GM18508 (cell line): ENCODE measurements around the gene NIFK.
A peak's percentile ranks its signal among the peaks of the same experiment; 100 is the strongest.
"Not testable (repeated sequence)": the region's sequence is repeated elsewhere in the genome, so short reads cannot be mapped to it uniquely, and the experiment has no call there.

Source experiments
- ATAC-seq: cut with Tn5 transposase; IDR thresholded peaks from one replicate; pipeline ENCODE4 v1.9.1; 2021; ENCODE audit warnings: moderate number of reproducible peaks; ENCODE audit not compliant: insufficient read depth, unreplicated experiment

NIFK gene

DNA sequence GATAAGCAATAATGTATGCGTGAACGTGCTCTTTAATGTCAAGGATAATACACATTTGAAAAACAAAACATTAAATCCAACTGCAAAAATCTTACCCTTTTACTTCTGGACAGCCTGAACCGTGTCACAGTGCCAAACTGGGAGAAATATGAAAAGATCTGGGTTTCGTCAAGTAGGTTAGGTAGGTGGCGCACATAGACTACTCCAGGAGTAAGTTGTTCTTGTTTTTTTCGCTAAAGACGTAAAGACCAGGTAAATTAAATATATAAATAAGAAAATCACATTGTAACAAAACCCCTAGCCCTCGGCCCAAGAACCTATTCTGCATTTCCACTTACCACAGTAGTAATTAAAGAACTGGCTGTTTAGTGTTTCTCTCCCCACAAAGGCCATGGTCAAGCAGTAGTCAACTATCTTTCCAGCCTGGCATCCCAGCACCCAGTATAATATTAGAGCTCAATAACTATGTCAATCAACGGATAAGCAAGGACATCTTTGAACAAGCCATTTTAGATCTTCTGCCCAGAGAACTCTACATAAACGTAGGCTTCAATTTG, 1.1 kb downstream of the NIFK start:
- ATAC-seq: no peak

DNA sequence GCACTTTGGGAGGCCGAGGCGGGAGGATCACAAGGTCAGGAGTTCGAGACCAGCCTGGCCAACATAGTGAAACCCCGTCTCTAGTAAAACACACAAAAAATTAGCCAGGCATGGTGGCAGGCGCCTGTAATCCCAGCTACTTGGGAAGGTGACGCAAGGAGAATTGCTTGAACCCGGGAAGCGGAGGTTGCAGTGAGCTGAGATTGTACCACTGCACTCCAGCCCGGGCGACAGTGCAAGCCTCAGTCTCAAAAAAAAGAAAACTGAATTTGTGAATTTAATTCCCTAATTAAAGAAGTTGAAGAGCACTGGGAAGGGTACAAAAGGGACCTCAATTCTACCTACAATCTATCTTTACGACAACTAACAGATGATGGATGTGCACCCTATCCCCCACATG, 2.1 kb downstream of the NIFK start:
- ATAC-seq: not testable (repeated sequence)

GRCh38 chr2:121731366-121731765, 5.3 kb downstream of the NIFK start:
- ATAC-seq: no peak

DNA sequence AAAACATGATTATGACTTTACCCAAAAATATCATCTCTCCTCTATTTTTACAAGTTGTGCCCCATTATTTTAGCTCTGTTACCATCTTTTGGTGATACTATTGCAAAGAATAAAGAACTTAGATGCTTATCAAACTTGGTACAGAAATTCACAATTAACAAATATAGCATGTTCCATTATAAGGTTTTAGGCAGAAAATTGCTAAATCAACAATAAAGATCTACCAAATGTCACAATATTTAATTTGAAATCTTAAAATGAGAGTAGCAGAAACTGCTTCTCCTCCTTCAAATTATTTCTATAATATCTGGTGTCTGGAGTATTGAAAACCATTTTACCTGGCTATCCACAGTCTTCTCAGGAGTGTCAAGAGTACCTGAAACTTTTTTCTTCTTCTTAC, 8.7 kb downstream of the NIFK start:
- ATAC-seq: no peak

DNA sequence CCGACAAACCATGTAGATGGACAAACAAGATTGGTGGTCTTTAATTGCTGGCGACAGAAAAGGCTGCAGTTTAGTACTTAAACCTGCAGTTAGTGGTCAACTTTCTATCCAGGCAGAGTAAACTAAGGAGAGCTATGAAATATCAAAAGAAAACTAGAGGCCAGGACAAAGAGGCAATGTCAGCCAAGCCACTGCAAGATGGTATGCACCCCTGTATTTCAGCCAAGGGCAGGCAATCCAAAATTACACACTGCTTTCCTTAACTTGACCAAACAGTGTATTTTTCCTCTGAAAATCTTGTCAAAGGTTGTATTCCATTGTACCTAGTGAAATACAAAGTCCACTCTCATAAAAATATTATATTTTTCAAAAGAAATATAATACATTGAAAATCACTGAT, 9.3 kb downstream of the NIFK start:
- ATAC-seq: no peak

DNA sequence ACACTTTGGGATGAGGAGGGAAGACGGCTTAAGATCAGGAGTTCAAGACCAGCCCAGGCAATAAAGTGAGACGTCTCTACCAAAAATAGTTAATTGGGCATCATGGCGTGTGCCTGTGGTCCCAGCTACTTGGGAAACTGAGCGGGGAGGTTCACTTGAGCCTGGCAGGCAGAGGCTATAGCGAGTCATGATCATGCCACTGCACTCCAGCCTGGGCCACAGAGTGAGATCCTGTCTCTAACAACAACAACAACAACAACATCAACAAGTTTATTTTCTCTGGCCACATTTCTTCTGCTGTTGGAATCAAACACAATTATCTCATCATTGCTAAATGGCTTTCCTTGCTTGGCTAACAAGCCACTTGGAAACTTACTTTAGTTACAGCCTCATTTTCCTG, 13.4 kb downstream of the NIFK start:
- no peak for ATAC-seq

DNA sequence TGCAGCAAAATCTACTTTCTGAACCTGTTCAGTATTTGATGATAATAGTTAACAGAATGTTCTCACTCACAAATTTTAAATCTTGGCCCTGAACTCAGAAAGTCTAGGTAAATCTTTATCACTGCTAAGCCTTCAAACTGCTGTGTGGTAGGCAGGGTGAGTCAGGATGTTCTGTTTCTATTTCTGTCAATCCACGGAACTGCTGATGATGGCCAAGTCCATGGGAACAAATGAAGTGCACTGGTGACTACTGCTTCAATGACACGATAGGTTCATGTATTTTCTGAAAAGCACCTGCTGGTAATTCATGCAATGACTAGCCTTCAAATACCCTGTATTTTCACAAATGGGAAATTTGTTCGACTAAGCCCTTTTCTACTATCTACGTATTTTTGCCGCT, 14.2 kb downstream of the NIFK start:
- no peak for ATAC-seq

- ATAC-seq: no peak
These were observed 14.7 kb downstream of the NIFK start for GRCh38 chr2:121721926-121722325.

GRCh38 chr2:121717529-121717928, 19.1 kb downstream of the NIFK start:
- no peak for ATAC-seq

- ATAC-seq: no peak
These were observed 20.5 kb downstream of the NIFK start for GRCh38 chr2:121716126-121716525.

DNA sequence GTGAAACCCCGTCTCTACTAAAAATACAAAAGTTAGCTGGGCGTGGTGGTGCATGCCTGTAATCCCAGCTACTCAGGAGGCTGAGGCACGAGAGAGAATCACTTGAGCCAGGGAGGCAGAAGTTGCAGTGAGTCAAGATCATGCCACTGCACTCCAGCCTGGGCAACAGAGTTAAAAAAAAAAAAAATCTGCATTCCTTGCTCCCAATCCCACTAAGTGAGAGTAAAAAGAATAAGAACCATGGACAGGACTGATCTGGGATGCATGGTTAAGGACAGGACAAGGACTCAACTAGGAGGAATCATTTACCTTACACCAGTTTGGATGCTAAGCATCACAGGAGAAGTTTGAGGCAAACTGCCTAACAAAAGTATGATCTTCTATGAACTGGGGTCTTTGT, 25.2 kb downstream of the NIFK start:
- ATAC-seq: not testable (repeated sequence)

GRCh38 chr2:121710470-121711170, 26.1 kb downstream of the NIFK start:
- ATAC-seq: no peak

DNA sequence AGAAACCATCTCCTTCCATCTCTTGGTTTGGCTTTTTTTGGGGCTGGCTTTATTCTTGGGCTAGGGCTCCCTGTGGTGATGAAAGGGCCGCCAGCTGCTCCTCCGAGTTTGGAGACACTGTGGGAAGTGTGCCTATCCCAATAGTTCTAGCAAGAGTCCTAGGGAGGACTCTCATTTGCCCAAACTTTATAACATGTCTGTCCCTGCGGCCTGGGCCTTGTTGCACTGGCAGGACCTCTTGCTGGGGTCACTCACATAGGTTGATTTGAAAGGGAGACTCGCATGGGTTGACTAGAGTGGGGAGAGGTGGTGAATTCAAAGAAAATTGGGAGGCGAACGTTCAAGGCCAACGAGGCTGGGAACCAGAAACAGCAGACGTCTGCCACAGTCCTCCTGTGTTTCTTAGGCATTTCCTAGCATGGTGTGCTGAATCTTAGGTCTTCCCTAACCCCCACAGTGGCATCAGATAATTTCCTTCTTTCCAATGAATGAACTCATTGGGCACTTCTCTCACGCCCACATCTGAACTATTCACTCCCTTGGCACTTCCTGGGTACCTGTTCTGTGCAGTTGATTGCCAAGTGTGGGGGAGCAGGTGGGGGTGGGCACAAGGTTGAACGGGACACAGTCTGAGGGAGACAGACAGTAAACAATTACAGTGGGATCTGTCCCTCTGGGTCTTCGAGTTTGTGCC, 26.8 kb downstream of the NIFK start:
- ATAC-seq: no peak

DNA sequence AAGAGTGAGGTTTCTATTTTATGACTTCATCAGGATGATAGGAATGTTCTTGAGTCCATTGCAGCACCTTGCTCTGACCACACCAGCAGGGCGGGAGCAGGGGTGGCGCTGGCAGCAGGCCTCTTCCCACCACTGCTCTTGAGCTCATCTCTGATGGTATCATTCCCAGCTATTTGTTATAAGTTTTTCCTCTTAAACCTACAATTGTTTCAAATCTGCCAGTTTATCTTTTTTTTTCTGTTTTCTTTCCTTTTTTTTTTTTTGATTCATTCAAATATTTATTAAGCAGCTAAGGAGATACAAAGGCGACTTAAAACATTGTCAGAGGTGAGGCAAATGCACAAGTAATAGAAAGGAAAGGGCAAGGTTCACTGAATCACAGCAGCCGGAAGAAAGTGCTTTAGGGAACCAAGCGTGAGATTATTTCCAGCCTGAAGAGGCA, 28.7 kb downstream of the NIFK start:
- no peak for ATAC-seq

DNA sequence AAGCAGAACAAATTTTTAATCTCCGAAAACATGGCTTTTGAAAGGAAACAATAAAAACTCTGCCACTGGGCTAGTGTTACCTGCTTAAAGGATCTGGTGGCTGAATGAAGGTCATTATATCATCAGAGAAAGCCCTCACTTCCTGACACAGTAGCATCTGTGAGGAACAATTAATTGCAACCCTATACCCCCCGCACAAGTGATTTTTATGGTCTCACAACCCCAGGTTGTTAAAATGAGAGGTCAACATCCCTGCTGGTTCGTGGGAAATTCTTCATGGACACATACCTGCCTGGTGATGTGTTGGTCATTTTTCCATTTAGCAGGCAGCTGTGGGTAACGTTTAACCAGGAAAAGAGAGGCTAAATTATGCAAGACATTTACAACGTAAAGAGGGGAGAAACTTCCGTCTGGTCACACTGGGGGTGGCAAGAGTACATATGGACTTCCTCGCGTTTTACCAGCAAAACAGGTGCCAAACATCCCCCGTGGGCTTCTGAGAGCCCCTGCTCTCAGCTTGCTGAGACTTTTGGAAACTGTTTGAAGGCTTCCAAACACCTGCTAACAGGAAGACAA, 29.2 kb downstream of the NIFK start:
- no peak for ATAC-seq

GRCh38 chr2:121705958-121706357, 30.7 kb downstream of the NIFK start:
- no peak for ATAC-seq

- no peak for ATAC-seq
These were observed 31.3 kb downstream of the NIFK start for GRCh38 chr2:121705390-121705789.

DNA sequence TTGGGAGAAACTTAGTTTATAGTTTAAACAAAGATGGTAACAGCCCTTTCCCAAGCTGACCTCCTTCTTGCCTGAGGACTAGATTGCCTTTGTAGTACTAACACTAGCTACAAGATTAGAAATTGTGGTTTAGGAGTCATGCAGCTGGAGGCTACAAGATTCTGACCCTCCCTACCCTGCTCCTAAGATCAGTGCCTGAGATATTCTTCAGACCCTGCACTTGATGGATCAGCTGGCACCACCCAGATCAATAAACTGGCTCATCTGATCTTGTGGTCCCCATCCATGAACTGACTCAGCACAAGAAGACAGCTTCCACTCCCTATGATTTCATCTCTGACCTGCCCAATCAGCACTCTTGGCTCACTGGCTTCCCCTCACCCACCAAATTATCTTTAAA, 34.9 kb downstream of the NIFK start:
- ATAC-seq: not testable (repeated sequence)

DNA sequence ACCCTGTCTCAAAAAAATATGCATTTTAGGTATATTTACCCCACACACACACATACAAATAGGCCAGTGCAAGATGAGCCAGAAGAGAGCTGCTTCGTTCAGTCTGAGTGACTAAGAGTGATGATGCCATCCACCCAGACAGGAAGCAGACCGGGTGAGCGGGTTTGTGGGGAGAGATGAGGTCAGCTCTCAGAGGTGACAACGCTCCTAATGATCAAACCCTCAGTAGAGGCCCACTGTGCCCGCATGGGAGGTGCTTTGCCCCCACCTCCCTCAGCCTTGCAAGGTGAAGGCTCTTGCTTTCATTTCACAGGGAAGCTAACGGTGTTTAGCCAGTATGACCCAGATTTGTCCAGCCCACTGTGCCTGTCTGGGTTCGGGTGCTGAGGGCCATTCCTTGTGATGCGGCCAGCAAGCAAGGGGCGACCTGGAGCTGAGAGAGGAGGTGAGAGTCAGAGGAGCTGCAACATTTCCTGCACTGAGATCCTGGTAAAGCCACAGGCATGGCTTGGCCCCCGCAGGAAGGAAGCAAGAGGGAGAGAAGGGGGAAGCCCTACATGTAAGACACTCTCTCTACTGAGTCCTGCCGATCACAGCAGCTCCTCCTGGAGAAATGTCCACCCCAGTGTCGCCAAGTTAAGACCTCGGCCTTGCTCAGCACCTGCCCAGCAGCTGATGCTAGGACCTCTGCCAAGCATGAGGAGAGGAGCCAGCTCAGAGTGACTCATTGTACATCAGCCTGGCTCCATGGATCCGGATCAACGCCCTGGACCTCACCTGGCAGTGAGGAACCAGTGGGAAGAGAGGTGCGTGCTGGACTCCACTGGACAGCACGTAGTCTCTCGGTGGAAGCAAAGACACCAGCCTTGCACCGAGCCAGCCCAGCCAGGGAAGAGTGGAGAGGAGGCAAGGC, 37.0 kb downstream of the NIFK start:
- ATAC-seq: peak; percentile 98

DNA sequence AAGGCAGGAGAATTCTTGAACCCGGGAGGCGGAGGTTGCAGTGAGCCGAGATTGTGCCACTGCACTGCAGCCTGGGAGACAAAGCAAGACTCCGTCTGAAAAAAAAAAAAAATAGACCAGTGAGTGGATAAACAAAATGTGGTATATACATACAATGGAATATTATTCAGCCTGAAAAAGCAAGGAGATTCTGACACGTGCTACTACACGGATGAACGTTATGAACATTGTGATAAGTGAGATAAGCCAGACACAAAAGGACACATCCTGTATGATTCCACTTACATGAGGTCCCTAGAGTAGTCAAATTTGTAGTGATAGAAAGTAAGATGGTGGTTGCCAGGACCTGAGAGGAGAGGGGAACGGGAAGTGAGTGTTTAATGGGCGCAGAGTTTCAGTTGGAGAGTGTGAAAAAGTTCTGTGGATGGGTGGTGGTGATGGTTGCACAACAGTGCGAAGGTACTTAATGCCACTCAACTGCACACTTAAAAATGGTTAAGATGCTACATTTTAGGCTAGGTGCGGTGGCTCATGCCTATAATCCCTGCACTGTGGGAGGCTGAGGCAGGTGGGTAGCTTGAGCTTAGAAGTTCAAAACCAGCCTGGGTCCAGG, 38.3 kb downstream of the NIFK start:
- no peak for ATAC-seq
